Adipose tissue (tissue), 3 donors: ENCODE measurements around the gene TTC28. TPM values are rescaled to one million over a fixed set of nuclear protein-coding genes. Genes with fewer than 3 reads are reported as not detected.
"Not testable (repeated sequence)": the region's sequence is repeated elsewhere in the genome, so short reads cannot be mapped to it uniquely, and the experiment has no call there.

ENCODE experiments used
- H3K27ac ChIP-seq: one replicate; pipeline ENCODE4 v1.5.1; 2013; ENCODE audit warnings: low read depth, low read length
- WGBS, 3 donors: extraction: QIAGEN DNeasy Blood & Tissue Kit; methylation state at CpG; one replicate each; pipeline ENCODE4 v1.1.7; 2013; 5-methylcytosine and 5-hydroxymethylcytosine counted together
- polyA plus RNA-seq, 3 donors: library from polyadenylated mRNA; stranded (reverse); fragments of 200-250 nt; gene quantifications; one replicate each; pipeline ENCODE4 v1.2.3, GENCODE V29; 2013
- donor health status: healthy with polysubstance abuse.
- donor health status: Bipolar disorder and iron deficiency.
- donor health status: healthy.

TTC28 gene
- polyA plus RNA-seq, 3 donors = 2.8 to 10.6 (median 8.3) TPM

DNA sequence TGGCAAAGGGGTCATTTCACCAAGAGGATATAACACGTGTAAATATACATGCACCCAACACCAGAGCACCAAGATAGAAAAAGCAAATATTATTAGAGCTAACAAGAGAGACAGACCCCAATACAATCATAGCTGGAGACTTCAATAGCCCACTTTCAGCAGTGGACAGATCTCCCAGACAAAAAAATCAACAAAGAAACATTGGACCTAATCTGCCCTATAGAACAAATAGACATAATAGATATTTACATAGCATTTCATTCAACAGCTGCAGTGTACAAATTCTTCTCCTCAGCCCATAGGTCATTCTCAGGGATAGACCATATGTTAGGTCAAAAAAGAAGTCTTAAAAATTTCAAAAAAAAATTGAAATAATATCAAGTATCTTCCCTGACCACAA lies 312.8 kb downstream of the TTC28 start:
- WGBS, 3 donors = 74 to 100% (median 88%) methylated on average over 1 of the region's 1 CpG
- no peak overlapping the region for H3K27ac ChIP-seq

DNA sequence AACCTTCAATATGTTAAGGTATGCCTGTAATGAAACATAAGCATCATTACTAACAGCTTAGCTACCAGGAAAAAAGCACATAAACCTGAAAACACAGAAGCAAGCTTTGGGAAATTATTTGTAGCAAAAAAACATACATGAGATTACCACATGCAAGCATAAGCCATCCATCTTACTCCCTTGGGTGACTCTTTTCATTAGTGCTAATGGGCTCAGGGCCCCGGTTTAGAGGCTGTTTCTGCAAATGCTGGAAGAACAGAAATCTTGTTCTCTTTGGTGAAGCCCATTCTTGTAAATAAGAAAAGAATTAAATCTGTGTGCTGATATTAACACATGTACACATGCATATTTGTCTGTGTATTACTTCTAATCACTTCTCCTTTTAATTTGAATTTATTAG lies 314.3 kb downstream of the TTC28 start:
- 56 to 83% (median 78%) methylated on average over 1 of the region's 1 CpG for WGBS, 3 donors
- H3K27ac ChIP-seq = no peak overlapping the region

GRCh38 chr22:28364105-28364504 lies 315.5 kb downstream of the TTC28 start:
- H3K27ac ChIP-seq = not testable (repeated sequence)
- 89 to 95% (median 95%) methylated on average over 3 of the region's 3 CpGs for WGBS, 3 donors

DNA sequence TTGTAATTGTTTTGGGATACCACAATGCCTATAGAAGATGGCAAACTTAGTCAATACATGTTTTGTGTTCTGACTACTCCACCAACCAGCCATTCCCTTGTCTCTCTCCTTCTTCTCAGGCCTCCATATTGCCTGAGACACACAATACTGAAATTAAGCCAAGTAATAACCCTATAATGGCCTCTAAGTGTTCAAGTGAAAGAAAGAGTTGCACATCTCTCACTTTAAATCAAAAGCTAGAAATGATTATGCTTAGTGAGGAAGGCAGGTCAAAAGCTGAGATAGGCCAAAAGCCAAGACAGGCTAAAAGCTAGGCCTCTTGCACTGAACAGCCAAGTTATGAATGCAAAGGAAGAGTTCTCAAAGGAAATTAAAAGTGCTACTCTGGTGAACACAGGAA lies 318.7 kb downstream of the TTC28 start:
- no peak overlapping the region for H3K27ac ChIP-seq

DNA sequence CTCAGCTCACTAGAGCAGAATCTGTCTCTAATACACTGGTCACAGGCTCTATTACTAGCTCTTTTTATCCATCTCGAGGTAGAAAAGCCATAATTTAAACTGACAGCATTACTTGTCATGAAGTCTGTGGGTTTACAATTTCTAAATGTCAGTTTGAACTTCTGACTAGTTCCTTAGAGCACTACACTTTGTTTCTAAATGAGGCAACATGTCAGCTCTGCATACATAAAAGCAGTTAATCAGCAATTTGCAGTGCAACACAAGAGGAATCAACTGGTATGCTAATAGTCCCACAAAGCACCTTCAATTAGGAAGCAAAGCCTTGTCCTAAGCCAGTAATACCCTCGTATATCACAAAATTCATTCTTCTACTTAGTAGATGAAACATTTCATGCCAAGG lies 321.3 kb downstream of the TTC28 start:
- no peak overlapping the region for H3K27ac ChIP-seq
- WGBS, 3 donors = 53 to 62% (median 55%) methylated on average over 2 of the region's 2 CpGs

DNA sequence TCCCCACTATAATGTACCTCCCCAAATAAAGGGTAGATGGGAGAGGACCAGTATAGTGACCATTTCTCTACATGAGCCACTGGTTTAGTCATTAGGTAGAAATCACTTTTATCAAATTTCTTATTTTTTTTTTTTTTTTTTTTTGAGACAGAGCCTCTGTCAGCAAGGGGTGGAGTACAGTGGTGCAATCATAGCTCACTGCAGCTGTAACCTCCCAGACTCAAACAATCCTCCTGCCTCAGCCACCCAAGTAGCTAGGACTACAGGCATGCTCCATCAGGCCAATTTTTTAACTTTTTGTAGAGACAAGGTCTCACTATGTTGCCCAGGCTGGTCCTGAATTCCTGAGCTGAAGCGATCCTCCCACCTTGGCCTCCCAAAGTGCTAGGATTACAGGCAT lies 322.4 kb downstream of the TTC28 start:
- 94 to 95% (median 95%) methylated on average over 1 of the region's 1 CpG for WGBS, 3 donors
- no peak overlapping the region for H3K27ac ChIP-seq

DNA sequence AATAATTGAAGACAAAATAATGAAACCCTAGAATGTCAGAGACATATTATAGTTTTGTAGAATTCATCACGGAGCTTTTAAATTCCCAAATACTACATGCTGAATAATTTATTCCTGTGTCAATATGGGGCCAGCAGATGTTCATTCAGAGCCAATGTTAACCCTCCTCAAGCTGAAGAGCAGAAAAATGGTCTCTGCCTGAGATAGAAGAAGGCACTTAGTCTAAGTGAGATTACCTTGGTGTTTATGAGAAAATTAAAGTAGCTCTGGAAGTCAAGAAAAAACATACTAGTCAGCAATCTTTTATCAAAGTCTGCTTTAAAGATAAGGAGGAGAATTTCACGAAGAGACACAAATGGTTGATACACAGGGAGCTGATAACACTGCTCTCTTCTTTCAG lies 328.2 kb downstream of the TTC28 start:
- no peak overlapping the region for H3K27ac ChIP-seq
- WGBS, 3 donors = 45 to 71% (median 54%) methylated on average over 2 of the region's 2 CpGs

- H3K27ac ChIP-seq = no peak overlapping the region
- 65 to 69% (median 68%) methylated on average over 5 of the region's 5 CpGs for whole genome bisulfite sequencing, 3 donors
Measured at GRCh38 chr22:28348613-28349609, 330.7 kb downstream of the TTC28 start.

- 86 to 96% (median 95%) methylated on average over 2 of the region's 2 CpGs for WGBS, 3 donors
- H3K27ac ChIP-seq = no peak overlapping the region
Measured at GRCh38 chr22:28346308-28346707, 333.3 kb downstream of the TTC28 start.

DNA sequence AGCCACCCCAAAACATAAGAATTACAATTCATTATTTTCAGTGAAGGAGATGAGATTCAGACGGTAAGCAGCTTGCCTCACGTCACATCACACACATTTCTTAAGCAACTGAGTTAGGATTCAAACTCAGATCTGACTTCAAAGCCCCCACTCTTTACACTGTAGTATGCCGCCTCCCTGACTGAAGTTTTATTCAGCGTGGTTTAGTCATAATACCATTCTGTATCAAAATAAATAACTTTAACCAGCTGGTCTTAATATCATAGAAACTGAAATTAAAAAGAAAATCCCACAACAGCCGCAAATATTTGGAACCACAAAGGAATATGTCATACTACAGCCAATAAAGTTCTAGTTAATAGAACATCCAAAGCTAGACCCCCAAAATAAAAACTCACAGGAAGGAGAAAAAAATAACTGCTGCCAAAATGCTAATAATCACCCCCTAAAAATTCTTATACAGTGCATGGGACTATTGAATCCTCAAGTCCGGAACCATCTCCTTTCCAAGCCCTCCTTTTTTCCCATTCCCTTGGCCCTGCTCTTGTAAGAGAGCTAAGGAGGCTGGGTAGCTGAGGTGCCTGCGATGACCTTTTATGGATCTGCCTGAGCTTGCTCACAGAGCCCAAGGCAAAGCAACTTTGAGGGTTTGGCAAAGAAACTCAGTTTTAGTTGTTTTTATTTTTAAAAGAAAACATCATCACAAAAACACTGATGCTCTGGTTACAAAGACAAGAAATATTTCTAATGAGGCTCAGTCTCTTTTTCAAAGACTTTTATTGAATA lies 334.5 kb downstream of the TTC28 start:
- no peak overlapping the region for H3K27ac ChIP-seq
- 63 to 90% (median 74%) methylated on average over 7 of the region's 7 CpGs for WGBS, 3 donors

- no peak overlapping the region for H3K27ac ChIP-seq
Measured at GRCh38 chr22:28341001-28341400, 338.6 kb downstream of the TTC28 start.

GRCh38 chr22:28333088-28333487 lies 346.6 kb downstream of the TTC28 start:
- H3K27ac ChIP-seq = no peak overlapping the region
- WGBS, 3 donors = 39 to 85% (median 66%) methylated on average over 1 of the region's 1 CpG

DNA sequence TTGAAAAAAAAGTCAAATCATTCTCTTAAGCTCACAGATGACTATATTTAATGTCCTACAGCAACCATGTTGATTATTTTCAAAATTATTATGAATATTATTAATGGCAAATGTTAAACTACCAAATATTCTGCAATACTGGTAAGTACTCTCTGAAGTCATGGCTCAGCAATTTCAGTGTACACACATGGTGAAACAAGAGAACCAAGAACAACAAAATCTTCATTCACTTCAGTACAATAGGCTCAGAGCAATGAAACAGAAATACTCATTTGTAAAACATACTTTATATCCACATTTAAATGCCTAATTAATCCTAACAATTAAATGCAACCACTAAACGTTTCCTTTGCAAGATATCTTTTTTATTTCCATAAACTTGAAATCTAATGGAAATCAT lies 347.2 kb downstream of the TTC28 start:
- WGBS, 3 donors = 31 to 42% (median 37%) methylated on average over 1 of the region's 1 CpG

GRCh38 chr22:28331695-28332094 lies 347.9 kb downstream of the TTC28 start:
- H3K27ac ChIP-seq = no peak overlapping the region

More for the DNA sequence above, 347.2 kb downstream of the TTC28 start:
- no peak overlapping the region for H3K27ac ChIP-seq

- H3K27ac ChIP-seq = no peak overlapping the region
- WGBS, 3 donors = 58 to 85% (median 63%) methylated on average over 3 of the region's 3 CpGs
Measured at GRCh38 chr22:28329186-28330073, 350.2 kb downstream of the TTC28 start.

DNA sequence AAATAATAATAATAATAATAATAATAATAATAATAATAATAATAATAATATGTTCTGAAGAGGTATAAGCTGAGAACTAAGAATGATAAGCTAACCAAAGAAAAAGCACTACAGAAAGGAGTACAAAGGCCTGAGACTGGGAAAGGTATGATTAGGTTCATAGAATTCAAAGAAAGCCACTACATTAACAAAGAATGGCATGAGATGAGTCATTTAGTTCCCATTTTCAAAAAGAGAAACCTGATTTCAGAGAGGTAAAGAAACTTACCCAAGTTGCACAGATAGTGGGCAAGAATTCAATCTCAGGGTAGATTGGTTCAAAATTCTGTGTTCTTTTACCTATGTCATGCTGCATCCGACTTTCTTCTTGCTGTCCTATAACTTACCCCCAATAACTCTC lies 350.9 kb downstream of the TTC28 start:
- WGBS, 3 donors = 91 to 97% (median 93%) methylated on average over 1 of the region's 1 CpG
- H3K27ac ChIP-seq = no peak overlapping the region

DNA sequence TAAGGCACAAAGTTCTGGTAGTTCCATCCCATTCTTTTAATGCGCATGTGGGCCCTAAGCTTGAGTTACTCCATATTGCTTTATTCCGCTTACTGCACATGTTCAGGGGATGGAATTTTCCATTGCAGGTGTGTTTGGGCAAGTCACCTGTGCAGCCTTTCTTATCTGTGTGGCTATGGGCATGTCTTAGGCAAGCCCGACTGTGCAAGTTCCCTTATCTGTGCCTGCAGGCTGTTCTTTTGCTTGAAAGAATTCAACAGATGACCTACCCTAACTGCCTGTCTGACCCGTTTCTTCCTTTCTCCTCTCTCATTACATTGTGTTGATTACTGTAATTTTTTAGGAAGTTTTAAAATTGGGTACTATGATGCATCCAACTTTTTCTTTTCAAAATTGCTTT lies 363.6 kb downstream of the TTC28 start:
- no peak overlapping the region for H3K27ac ChIP-seq
- WGBS, 3 donors = 80 to 90% (median 89%) methylated on average over 4 of the region's 4 CpGs

DNA sequence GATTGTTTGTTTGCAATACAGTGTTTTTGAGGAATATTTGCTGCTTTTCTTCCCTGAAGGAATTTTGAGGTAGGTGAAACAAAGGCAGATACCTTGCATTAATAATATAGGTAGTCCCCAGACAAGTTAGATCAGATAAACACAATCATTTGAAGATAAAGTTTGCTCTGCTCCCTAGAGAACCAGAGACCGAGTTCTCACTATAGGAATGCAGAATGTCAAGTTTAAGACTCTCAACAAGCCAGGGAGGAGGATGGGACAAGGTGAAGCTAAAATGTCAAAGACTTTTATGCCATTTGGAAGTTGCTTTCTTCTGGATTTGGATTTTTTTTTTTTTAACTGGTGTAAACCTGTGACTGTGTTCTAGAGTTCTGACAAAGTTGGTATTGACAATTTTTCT lies 364.7 kb downstream of the TTC28 start:
- no peak overlapping the region for H3K27ac ChIP-seq
- 90 to 100% (median 98%) methylated on average over 1 of the region's 1 CpG for WGBS, 3 donors

DNA sequence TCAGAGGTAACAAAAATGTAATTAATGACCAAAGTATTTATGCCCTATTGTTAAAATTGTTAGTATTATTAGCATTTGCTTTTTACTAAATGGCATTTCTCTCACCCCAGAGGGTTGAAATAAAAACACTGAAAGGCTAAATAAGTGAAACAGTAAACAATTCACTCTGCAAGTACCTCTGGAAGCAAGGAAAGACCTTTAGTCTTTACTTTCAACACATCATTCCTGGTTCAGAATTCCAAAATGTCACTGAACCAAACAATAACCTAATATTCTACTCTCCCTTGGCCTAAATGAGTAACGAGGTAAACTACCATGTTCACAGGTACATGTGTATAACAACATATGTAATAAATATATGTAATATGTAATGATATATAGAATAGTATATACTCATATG lies 369.3 kb downstream of the TTC28 start:
- 86 to 89% (median 87%) methylated on average over 1 of the region's 1 CpG for WGBS, 3 donors
- no peak overlapping the region for H3K27ac ChIP-seq
